HEK293 (cell line): ENCODE data around the gene PFDN1.

Experiments
- CTCF ChIA-PET: fragments of 350-600 bp; formaldehyde crosslinking; extraction: SDS; loops from one replicate; lab custom pipeline; 2021; ENCODE audit warnings: antibody characterized with exemption; lab: Yijun Ruan, JAX
- POLR2A ChIA-PET: fragments of 300-600 bp; formaldehyde crosslinking; extraction: SDS; loops from one replicate; lab custom pipeline; 2020; ENCODE audit warnings: antibody characterized with exemption, inconsistent platforms; lab: Yijun Ruan, JAX
- H3K27ac ChIP-seq: fragments of 200-500 bp; sonication (Bioruptor generic); 2 replicates; pipeline ENCODE4 v1.5.1; 2014; ENCODE audit warnings: low read depth, low read length, control low read depth, inconsistent platforms; ENCODE audit errors: extremely low read depth
- H3K36me3 ChIP-seq, 2 experiments: fragments of 200-500 bp in 1 of 2; sonication (Bioruptor generic) in 1 of 2; 1 replicate in 1 of 2; 2 replicates in 1 of 2; pipeline ENCODE4 v1.5.1; 2014 to 2017; ENCODE audit warnings: inconsistent platforms in 2 of 2, low read length in 2 of 2; ENCODE audit not compliant: control insufficient read depth in 2 of 2, insufficient read depth in 1 of 2
- H3K4me1 ChIP-seq: fragments of 200-500 bp; sonication (Bioruptor generic); 2 replicates; pipeline ENCODE4 v1.5.1; 2014; ENCODE audit warnings: mild to moderate bottlenecking, low read length, inconsistent platforms; ENCODE audit not compliant: control insufficient read depth, insufficient read depth
- H3K4me3 ChIP-seq: 2 replicates; pipeline ENCODE4 v1.5.1; 2011; ENCODE audit warnings: low read depth, mild to moderate bottlenecking, control low read depth, low read length, moderate library complexity
- H3K9me3 ChIP-seq: fragments of 200-500 bp; sonication (Bioruptor generic); 2 replicates; pipeline ENCODE4 v1.5.1; 2014; ENCODE audit warnings: low read depth, low read length, inconsistent platforms; ENCODE audit not compliant: control insufficient read depth, insufficient read depth
- EGR2 ChIP-seq: fragments of 450-650 bp; formaldehyde crosslinking; IDR thresholded peaks from 2 replicates; pipeline ENCODE4 v1.5.1; 2016; ENCODE audit warnings: low read depth, missing biosample characterization, missing genetic modification characterization
- PRDM1 ChIP-seq: fragments of 450-650 bp; formaldehyde crosslinking; IDR thresholded peaks from 2 replicates; pipeline ENCODE4; 2016; ENCODE audit warnings: missing biosample characterization, missing genetic modification characterization
- SP7 ChIP-seq: fragments of 450-650 bp; formaldehyde crosslinking; IDR thresholded peaks from 2 replicates; pipeline ENCODE4 v1.5.1; 2016; ENCODE audit warnings: missing biosample characterization, missing genetic modification characterization
- ZFHX2 ChIP-seq: fragments of 450-650 bp; formaldehyde crosslinking; conservative IDR thresholded peaks from 2 replicates; pipeline ENCODE4 v1.5.1; 2016; ENCODE audit warnings: missing biosample characterization, missing genetic modification characterization
- ZIC2 ChIP-seq: fragments of 450-650 bp; formaldehyde crosslinking; IDR thresholded peaks from 2 replicates; pipeline ENCODE4 v1.5.1; 2016; ENCODE audit warnings: missing biosample characterization, missing genetic modification characterization
- ZNF16 ChIP-seq: fragments of 450-650 bp; formaldehyde crosslinking; IDR thresholded peaks from 2 replicates; pipeline ENCODE4 v1.5.1; 2016; ENCODE audit warnings: low read depth, missing biosample characterization, missing genetic modification characterization
- ZNF19 ChIP-seq: fragments of 450-650 bp; formaldehyde crosslinking; IDR thresholded peaks from 2 replicates; pipeline ENCODE4; 2016; ENCODE audit warnings: missing biosample characterization, missing genetic modification characterization, low read depth
- ZNF280D ChIP-seq: fragments of 450-650 bp; formaldehyde crosslinking; IDR thresholded peaks from 2 replicates; pipeline ENCODE4 v1.5.1; 2016; ENCODE audit warnings: missing biosample characterization, missing genetic modification characterization
- ZNF324 ChIP-seq: fragments of 450-650 bp; formaldehyde crosslinking; IDR thresholded peaks from 2 replicates; pipeline ENCODE4 v1.5.1; 2016; ENCODE audit warnings: missing biosample characterization, missing genetic modification characterization
- ZNF335 ChIP-seq: fragments of 450-650 bp; formaldehyde crosslinking; conservative IDR thresholded peaks from 2 replicates; pipeline ENCODE4 v1.5.1; 2016; ENCODE audit warnings: missing biosample characterization, missing genetic modification characterization
- ZNF433 ChIP-seq: fragments of 450-650 bp; formaldehyde crosslinking; IDR thresholded peaks from 2 replicates; pipeline ENCODE4 v1.5.1; 2016; ENCODE audit warnings: missing biosample characterization, missing genetic modification characterization, low read depth
- ZNF514 ChIP-seq: fragments of 450-650 bp; formaldehyde crosslinking; IDR thresholded peaks from 2 replicates; pipeline ENCODE4 v1.5.1; 2016; ENCODE audit warnings: missing biosample characterization, missing genetic modification characterization
- ZNF560 ChIP-seq: fragments of 450-650 bp; formaldehyde crosslinking; IDR thresholded peaks from 2 replicates; pipeline ENCODE4 v1.5.1; 2017; ENCODE audit warnings: missing biosample characterization, missing genetic modification characterization, borderline replicate concordance
- ZNF600 ChIP-seq: fragments of 450-650 bp; formaldehyde crosslinking; IDR thresholded peaks from 2 replicates; pipeline ENCODE4 v1.5.1; 2016; ENCODE audit warnings: missing biosample characterization, missing genetic modification characterization
- ZNF664 ChIP-seq: fragments of 450-650 bp; formaldehyde crosslinking; IDR thresholded peaks from 2 replicates; pipeline ENCODE4 v1.5.1; 2016; ENCODE audit warnings: missing biosample characterization, missing genetic modification characterization
- ZNF785 ChIP-seq: fragments of 450-650 bp; formaldehyde crosslinking; IDR thresholded peaks from 2 replicates; pipeline ENCODE4 v1.5.1; 2016; ENCODE audit warnings: missing biosample characterization, missing genetic modification characterization

PFDN1 gene

GRCh38 chr5:140324617-140325241 lies 21.8 kb upstream of the PFDN1 start:
- TF ChIP-seq ZNF664 (tag by site-specific recombination), result no peak
- no peak for TF ChIP-seq ZNF324 (tag by site-specific recombination)
- peak; percentile 97 for TF ChIP-seq ZFHX2
- TF ChIP-seq EGR2, result peak; percentile 96
- TF ChIP-seq, all 188 proteins: peak for 2
- ChIA-PET CTCF (interaction anchor here (0.5 to 1.7 kb wide), 4 partner anchors 18 to 79 kb away, joined by 3 to 5 read pairs (median 4); no protein-coding TSS in a partner anchor), POLR2A (no interaction called here)
- Histone ChIP-seq H3K4me3 (no peak overlapping the region), H3K27ac (no peak overlapping the region), H3K9me3 (no peaks in the 10 kb centered on the region), H3K36me3 (no peaks in the 10 kb centered on the region), H3K4me1 (peaks cover 10% of the 10 kb centered on the region)

DNA sequence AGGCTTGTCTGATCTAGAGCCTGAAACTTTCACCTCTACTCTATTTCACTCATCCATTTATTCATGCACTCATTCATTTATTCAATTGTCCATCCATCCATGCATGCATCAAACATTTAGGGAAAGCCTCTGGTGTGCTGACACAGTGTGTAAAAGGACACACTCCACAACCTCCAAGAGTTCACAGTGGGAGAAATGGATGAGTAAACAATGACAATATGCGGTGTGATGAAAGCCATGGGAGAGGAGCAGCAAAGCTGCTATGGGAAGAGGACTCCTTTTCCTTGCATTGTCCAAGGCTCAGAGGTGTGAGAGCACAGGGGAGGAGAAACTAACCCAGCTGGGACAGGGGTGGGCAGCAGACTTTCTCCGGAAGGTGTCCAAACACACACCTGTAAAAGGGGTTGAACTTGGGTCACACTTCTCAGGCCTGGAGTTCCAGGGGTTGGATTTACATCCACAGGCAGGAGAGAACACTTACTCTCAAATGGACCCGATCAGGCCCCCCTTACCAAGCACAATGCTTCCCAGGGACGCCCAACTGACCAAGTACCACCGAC lies 21.2 kb upstream of the PFDN1 start:
- no peak overlapping the region for H3K4me3 ChIP-seq
- ChIA-PET CTCF (interaction anchor here (0.7 to 1.7 kb wide), 4 partner anchors 12 to 81 kb away, joined by 3 to 6 read pairs (median 4); no protein-coding TSS in a partner anchor), POLR2A (no interaction called here)
- no peak for TF ChIP-seq ZNF19 (tag by site-specific recombination)
- no peak for TF ChIP-seq ZNF433 (tag by site-specific recombination)
- TF ChIP-seq PRDM1 (tag by site-specific recombination), result peak; percentile 22; the same call in 1 of the 2 replicates
- no peak for TF ChIP-seq ZNF785
- no peak for TF ChIP-seq ZNF560 (tag by site-specific recombination)
- TF ChIP-seq ZNF514 (tag by site-specific recombination), result no peak
- TF ChIP-seq ZIC2 (tag by site-specific recombination), result peak; percentile 57
- TF ChIP-seq ZNF16, result no peak
- no peak for TF ChIP-seq ZNF280D (tag by site-specific recombination)
- H3K27ac ChIP-seq, result no peak overlapping the region
- peaks cover 10% of the 10 kb centered on the region for H3K4me1 ChIP-seq
- H3K36me3 ChIP-seq, result no peaks in the 10 kb centered on the region
- no peaks in the 10 kb centered on the region for H3K9me3 ChIP-seq

- CTCF ChIA-PET, result interaction anchor here (0.7 to 1.7 kb wide), 5 partner anchors 10 to 80 kb away, joined by 3 to 9 read pairs (median 5); partner anchors contain the start of gene HBEGF
- H3K27ac ChIP-seq, result no peak overlapping the region
- peak; percentile 63 for TF ChIP-seq ZNF600
- 0 out of 2 replicates have a peak, but pooled peaks have one; percentile 21 for TF ChIP-seq ZFHX2
- TF ChIP-seq SP7, result no peak
- peak; percentile 64 for TF ChIP-seq ZNF335
- H3K4me1 ChIP-seq, result peaks cover 9% of the 10 kb centered on the region
- H3K9me3 ChIP-seq, result no peaks in the 10 kb centered on the region
- no peak overlapping the region for H3K4me3 ChIP-seq
- no peaks in the 10 kb centered on the region for H3K36me3 ChIP-seq
- POLR2A ChIA-PET, result interaction anchor here (0.6 to 1.5 kb wide), 3 partner anchors 20 to 173 kb away, joined by 3 to 5 read pairs (median 5); partner anchors contain the start of genes HBEGF and PFDN1
Observed at GRCh38 chr5:140322751-140323731, 20.1 kb upstream of the PFDN1 start.
